NB4 (cell line): ENCODE results near the gene SQOR.
A peak's percentile ranks its signal among the peaks of the same experiment; 100 is the strongest.

Experiments
- DNase-seq: peaks from one replicate; pipeline ENCODE4 v3.0.0; 2010; ENCODE audit warnings: low read depth
- H3K4me3 ChIP-seq: one replicate; pipeline ENCODE4 v1.5.1; 2011; ENCODE audit warnings: mild to moderate bottlenecking, low read depth, low read length, moderate library complexity
- CTCF ChIP-seq: IDR thresholded peaks from one replicate; pipeline ENCODE4 v1.5.1; 2012; ENCODE audit warnings: low read depth, low read length
- MAX ChIP-seq: IDR thresholded peaks from 2 replicates; pipeline ENCODE4 v1.6.1; 2011; ENCODE audit warnings: low read depth, low read length
- MYC ChIP-seq: IDR thresholded peaks from 2 replicates; pipeline ENCODE4 v1.6.1; 2011; ENCODE audit warnings: low read depth, low read length
- POLR2A ChIP-seq: IDR thresholded peaks from 2 replicates; pipeline ENCODE4 v1.6.1; 2011; ENCODE audit warnings: mild to moderate bottlenecking; ENCODE audit not compliant: insufficient read length; ENCODE audit errors: extremely low read depth

SQOR gene

GRCh38 chr15:45662375-45662774 is 27.5 kb downstream of the SQOR start:
- H3K4me3 ChIP-seq = no peak overlapping the region
- TF ChIP-seq MAX = no peak
- TF ChIP-seq POLR2A = no peak
- no peak for TF ChIP-seq CTCF
- no peak for DNase-seq

- TF ChIP-seq POLR2A = no peak
- DNase-seq = peak; percentile 40
- H3K4me3 ChIP-seq = no peak overlapping the region
Observed at GRCh38 chr15:45664451-45664850, 29.6 kb downstream of the SQOR start.

GRCh38 chr15:45665261-45665660 is 30.4 kb downstream of the SQOR start:
- no peak for TF ChIP-seq MAX
- TF ChIP-seq MYC = no peak
- no peak for TF ChIP-seq POLR2A
- no peak for TF ChIP-seq CTCF
- H3K4me3 ChIP-seq = no peak overlapping the region
- DNase-seq = no peak

GRCh38 chr15:45666119-45666875 is 31.5 kb downstream of the SQOR start:
- no peak for DNase-seq
- no peak overlapping the region for H3K4me3 ChIP-seq
- TF ChIP-seq CTCF = no peak
- no peak for TF ChIP-seq MAX
- TF ChIP-seq POLR2A = no peak
- TF ChIP-seq MYC = no peak

GRCh38 chr15:45667002-45667401 is 32.2 kb downstream of the SQOR start:
- no peak for TF ChIP-seq POLR2A
- TF ChIP-seq MYC = no peak
- TF ChIP-seq CTCF = no peak
- no peak for TF ChIP-seq MAX
- H3K4me3 ChIP-seq = no peak overlapping the region

GRCh38 chr15:45668386-45668785 is 33.6 kb downstream of the SQOR start:
- H3K4me3 ChIP-seq = no peak overlapping the region
- TF ChIP-seq MAX (no peak), CTCF (no peak), MYC (no peak), POLR2A (no peak)
- no peak for DNase-seq

More at GRCh38 chr15:45667002-45667401, 32.2 kb downstream of the SQOR start:
- no peak for DNase-seq
